ENCODE data around the gene ZRSR2. TPM values are rescaled to one million over a fixed set of nuclear protein-coding genes. Genes with fewer than 3 reads are reported as not detected.

ZRSR2 gene
- polyA plus RNA-seq, 1 of the 3 experiments (the other 2 are of a cell fraction), result 14.3 TPM

- WGBS (ENCODE audit: low lambda C conversion rate), result 1% methylated on average over 15 of the region's 15 CpGs
- Histone ChIP-seq H3K79me2 (ENCODE audit: insufficient read depth) (peaks cover 24% of the 10 kb centered on the region), H3K9me2 (no peaks in the 10 kb centered on the region), H3K4me2 (peak overlapping the region; percentile 82), H3K9me3 (no peaks in the 10 kb centered on the region), H3K27ac (ENCODE audit: low read depth in 2 of 2, low read length in 1 of 2) (peak overlapping the region; percentile 81 to 90), H2AFZ (ENCODE audit: low read depth) (peak overlapping the region; percentile 95), H3K4me1 (ENCODE audit: control insufficient read depth in 1 of 2, insufficient read depth in 2 of 2, low read depth in 1 of 2, low read length in 1 of 2) (peaks cover 0 to 3% of the 10 kb centered on the region in 2 experiments; a peak in 1 of 4 replicates), H3K36me3 (replicated peaks in 1 of 2; ENCODE audit: control insufficient read depth in 1 of 2, insufficient read depth in 2 of 2, low read length in 1 of 2) (peaks cover 5 to 15% of the 10 kb centered on the region in 2 experiments), H3F3A (replicated peaks; ENCODE audit: insufficient read depth) (peaks cover 7% of the 10 kb centered on the region), H3K9ac (peak overlapping the region; percentile 76), H3K4me3 (ENCODE audit: low read depth in 2 of 2, low read length in 1 of 2) (peak overlapping the region; percentile 92 to 97), H3K27me3 (ENCODE audit: insufficient read depth) (no peaks in the 10 kb centered on the region), H4K20me1 (ENCODE audit: insufficient read depth) (no peaks in the 10 kb centered on the region)
- TF ChIP-seq MAX (IDR thresholded peaks at IDR 0.05; ENCODE audit: low read depth) (0 out of 2 replicates have a peak, but pooled peaks have one; percentile 8), RFX5 (IDR thresholded peaks at IDR 0.05; ENCODE audit: low read length) (0 out of 2 replicates have a peak, but pooled peaks have one; percentile 5), POLR2AphosphoS5 (IDR thresholded peaks at IDR 0.05; ENCODE audit: low read depth, low read length) (no peak)
- CTCF ChIA-PET, result interaction anchor here (1.0 kb wide), 1 partner anchor 25 kb away, joined by 5 read pairs; no protein-coding TSS in a partner anchor
- POLR2A ChIA-PET, result no interaction called here
- peak; percentile 17 for DNase-seq
Measured at GRCh38 chrX:15790769-15791290, 546 bp downstream of the ZRSR2 start.

GRCh38 chrX:15797707-15798106 lies 7.4 kb downstream of the ZRSR2 start:
- H4K20me1 ChIP-seq (ENCODE audit: insufficient read depth), result no peaks in the 10 kb centered on the region

DNA sequence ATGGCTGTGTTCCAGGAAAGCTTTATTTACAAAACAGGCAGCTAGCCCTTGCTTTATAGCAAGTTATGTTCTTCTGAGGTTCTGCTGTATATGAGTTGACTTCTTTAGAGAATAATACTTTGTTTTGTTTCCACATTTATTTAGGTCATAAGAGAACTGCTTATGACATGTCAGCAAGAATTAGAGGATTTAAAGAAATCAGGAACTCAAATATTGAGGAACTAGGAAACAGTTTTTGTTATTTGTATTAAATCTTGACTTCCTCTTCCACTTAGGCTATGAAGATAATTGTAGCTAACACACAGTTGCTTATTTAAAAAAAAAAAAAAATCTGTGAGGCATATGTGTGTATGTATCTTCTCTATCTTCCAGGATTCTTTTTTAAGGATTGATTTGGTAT lies 14.3 kb downstream of the ZRSR2 start:
- no peak overlapping the region for H3K4me3 ChIP-seq (ENCODE audit: low read depth in 2 of 2, low read length in 1 of 2)
- H3K9me2 ChIP-seq, result no peaks in the 10 kb centered on the region
- H3K9me3 ChIP-seq, result no peaks in the 10 kb centered on the region
- no peak overlapping the region for H2AFZ ChIP-seq (ENCODE audit: low read depth)
- H3K36me3 ChIP-seq (replicated peaks in 1 of 2; ENCODE audit: control insufficient read depth in 1 of 2, insufficient read depth in 2 of 2, low read length in 1 of 2), result peaks cover 47 to 59% of the 10 kb centered on the region in 2 experiments
- DNase-seq, result no peak
- no peaks in the 10 kb centered on the region for H3K27me3 ChIP-seq (ENCODE audit: insufficient read depth)
- ChIA-PET CTCF (interaction anchor here (1.6 kb wide), 1 partner anchor 12 kb away, joined by 3 read pairs; no protein-coding TSS in a partner anchor), POLR2A (no interaction called here)
- H3K27ac ChIP-seq (ENCODE audit: low read depth in 2 of 2, low read length in 1 of 2), result no peak overlapping the region
- H3K4me2 ChIP-seq, result no peak overlapping the region
- TF ChIP-seq GABPA (IDR thresholded peaks at IDR 0.05; ENCODE audit: low read depth), result no peak
- no peak for TF ChIP-seq IRF3 (IDR thresholded peaks at IDR 0.05; ENCODE audit: low read depth, low read length)
- TF ChIP-seq, protein P1, sequence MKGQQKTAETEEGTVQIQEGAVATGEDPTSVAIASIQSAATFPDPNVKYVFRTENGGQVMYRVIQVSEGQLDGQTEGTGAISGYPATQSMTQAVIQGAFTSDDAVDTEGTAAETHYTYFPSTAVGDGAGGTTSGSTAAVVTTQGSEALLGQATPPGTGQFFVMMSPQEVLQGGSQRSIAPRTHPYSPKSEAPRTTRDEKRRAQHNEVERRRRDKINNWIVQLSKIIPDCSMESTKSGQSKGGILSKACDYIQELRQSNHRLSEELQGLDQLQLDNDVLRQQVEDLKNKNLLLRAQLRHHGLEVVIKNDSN (IDR thresholded peaks at IDR 0.05; ENCODE audit: borderline replicate concordance, low read depth), result no peak
- no peak for TF ChIP-seq SIN3A (IDR thresholded peaks at IDR 0.05; ENCODE audit: borderline replicate concordance, low read depth, low read length)
- no peak for TF ChIP-seq FOSL2 (IDR thresholded peaks at IDR 0.05; ENCODE audit: borderline replicate concordance, low read depth)
- no peak for TF ChIP-seq YY1 (IDR thresholded peaks at IDR 0.05; ENCODE audit: low read depth)
- no peaks in the 10 kb centered on the region for H4K20me1 ChIP-seq (ENCODE audit: insufficient read depth)
- H3K4me1 ChIP-seq (ENCODE audit: control insufficient read depth in 1 of 2, insufficient read depth in 2 of 2, low read depth in 1 of 2, low read length in 1 of 2), result no peaks in the 10 kb centered on the region
- no peaks in the 10 kb centered on the region for H3F3A ChIP-seq (replicated peaks; ENCODE audit: insufficient read depth)
- H3K9ac ChIP-seq, result no peak overlapping the region
- no peaks in the 10 kb centered on the region for H3K79me2 ChIP-seq (ENCODE audit: insufficient read depth)

More at GRCh38 chrX:15797707-15798106, 7.4 kb downstream of the ZRSR2 start:
- Histone ChIP-seq H3K9me2 (no peaks in the 10 kb centered on the region), H3K27ac (ENCODE audit: low read depth in 2 of 2, low read length in 1 of 2) (no peak overlapping the region), H3K79me2 (ENCODE audit: insufficient read depth) (peaks cover 42% of the 10 kb centered on the region), H3F3A (replicated peaks; ENCODE audit: insufficient read depth) (peaks cover 4% of the 10 kb centered on the region), H3K4me2 (no peak overlapping the region), H3K9ac (no peak overlapping the region), H3K9me3 (no peaks in the 10 kb centered on the region), H3K4me3 (ENCODE audit: low read depth in 2 of 2, low read length in 1 of 2) (no peak overlapping the region), H3K36me3 (replicated peaks in 1 of 2; ENCODE audit: control insufficient read depth in 1 of 2, insufficient read depth in 2 of 2, low read length in 1 of 2) (peaks cover 19 to 54% of the 10 kb centered on the region in 2 experiments), H3K27me3 (ENCODE audit: insufficient read depth) (no peaks in the 10 kb centered on the region), H2AFZ (ENCODE audit: low read depth) (no peak overlapping the region), H3K4me1 (ENCODE audit: control insufficient read depth in 1 of 2, insufficient read depth in 2 of 2, low read depth in 1 of 2, low read length in 1 of 2) (no peaks in the 10 kb centered on the region; a peak in 1 of 4 replicates)
- DNase-seq, result no peak
- no peak for TF ChIP-seq EZH2phosphoT487 (IDR thresholded peaks at IDR 0.05; ENCODE audit: borderline replicate concordance, low read depth)
- TF ChIP-seq RAD21 (IDR thresholded peaks at IDR 0.05; ENCODE audit: low read length), result no peak
- no peak for TF ChIP-seq YY1 (IDR thresholded peaks at IDR 0.05; ENCODE audit: low read depth)
- ChIA-PET POLR2A (no interaction called here), CTCF (interaction anchor here (1.1 kb wide), 1 partner anchor 18 kb away, joined by 4 read pairs; no protein-coding TSS in a partner anchor)
- 89% methylated on average over 4 of the region's 4 CpGs for WGBS (ENCODE audit: low lambda C conversion rate)
